H1 (cell line): Measurements from ENCODE around the gene RARB. TPM values are rescaled to one million over a fixed set of nuclear protein-coding genes. Genes with fewer than 3 reads are reported as not detected.

ENCODE experiments used
- RAD21 ChIP-seq, 2 experiments: IDR thresholded peaks in 1 of 2; conservative IDR thresholded peaks in 1 of 2; 2 replicates each; pipeline ENCODE4 v1.6.1; 2011; ENCODE audit warnings: low read depth in 2 of 2, low read length in 2 of 2, improper control_type of control experiment in 1 of 2, inconsistent platforms in 1 of 2, mild to moderate bottlenecking in 1 of 2, moderate library complexity in 1 of 2
- polyA plus RNA-seq, 7 experiments: library from polyadenylated mRNA; depleted of rRNA in 3 of 7; stranded (reverse) in 5 of 7; unstranded in 2 of 7; fragments of >200 nt in 5 of 7; fragments of 200-250 nt in 2 of 7; gene quantifications; 1 replicate in 5 of 7; 2 replicates in 1 of 7; 4 replicates in 1 of 7; pipeline versions ENCODE4 v1.2.1 to v1.2.3, GENCODE V29; 2011 to 2013; ENCODE audit warnings: missing spikeins in 2 of 7, mixed read lengths in 2 of 7
- total RNA-seq: library from RNA; stranded (reverse); fragmentation: NEBNext Ultra II Directional; extraction: Animal tissue kit (Norgen Biotek cat#: 25700); gene quantifications from 2 replicates; pipeline ENCODE4 v1.2.1, GENCODE V29; 2021

The RARB gene
- total and polyA plus RNA-seq, 2 of the 8 experiments (the other 6 are each of a cell fraction or from before 2014, with no cell fraction given) = 0.15 to 0.22 TPM

GRCh38 chr3:25495304-25495703, 67.2 kb downstream of the RARB start (continued):
- no peak for TF ChIP-seq RAD21 (IDR thresholded peaks at IDR 0.05 in 1 of 2, conservative IDR thresholded peaks at IDR 0.05 in 1 of 2; ENCODE audit: low read depth in 2 of 2, low read length in 2 of 2)
- TF ChIP-seq, all 59 proteins: peak for 0
